Cardiac fibroblast (primary cell): ENCODE measurements around the gene DNAJC19.

Source experiments
- DNase-seq, 2 donors: peaks; one replicate each; pipeline versions ENCODE4 v3.0.0 to v3.0.0-alpha.2; 2010; ENCODE audit warnings: low read depth in 2 of 2
- H3K4me3 ChIP-seq, 2 donors: replicated peaks in 1 of 2; 1 replicate in 1 of 2; 2 replicates in 1 of 2; pipeline ENCODE4 v1.5.1; 2011; ENCODE audit warnings: low read depth in 2 of 2, low read length in 2 of 2, mild to moderate bottlenecking in 2 of 2, moderate library complexity in 1 of 2
- CTCF ChIP-seq: IDR thresholded peaks from one replicate; pipeline ENCODE4 v1.5.1; 2011; ENCODE audit warnings: low read depth, mild to moderate bottlenecking, low read length, inconsistent platforms

DNAJC19 gene

GRCh38 chr3:180989291-180990163 lies at the start of gene DNAJC19:
Gene DNAJC19 (minus strand): TSS chr3:180989736. CDS start chr3:180989602, 134 bp downstream.
- peak within 1 kb of the TSS; percentile 85 to 87 for H3K4me3 ChIP-seq
- TF ChIP-seq CTCF = no peak

GRCh38 chr3:181030948-181031347 lies 41.4 kb upstream of the DNAJC19 start:
- TF ChIP-seq CTCF = no peak
- H3K4me3 ChIP-seq = no peak overlapping the region

More at GRCh38 chr3:180989291-180990163, at the start of gene DNAJC19:
- DNase-seq = peak; percentile 98

GRCh38 chr3:181025204-181025603 lies 35.7 kb upstream of the DNAJC19 start:
- DNase-seq = no peak
- TF ChIP-seq CTCF = no peak
- H3K4me3 ChIP-seq = no peak overlapping the region

More at GRCh38 chr3:181030948-181031347, 41.4 kb upstream of the DNAJC19 start:
- DNase-seq = no peak

GRCh38 chr3:181017690-181018089 lies 28.2 kb upstream of the DNAJC19 start:
- TF ChIP-seq CTCF = no peak
- DNase-seq = no peak
- H3K4me3 ChIP-seq = no peak overlapping the region

- no peak for TF ChIP-seq CTCF
- no peak for DNase-seq
- no peak overlapping the region for H3K4me3 ChIP-seq
Observed at GRCh38 chr3:181009225-181009624, 19.7 kb upstream of the DNAJC19 start.

- no peak for TF ChIP-seq CTCF
- H3K4me3 ChIP-seq = no peak overlapping the region
- no peak for DNase-seq
Observed at GRCh38 chr3:181008796-181009195, 19.3 kb upstream of the DNAJC19 start.
